Upper lobe of left lung (tissue), 4 donors: ENCODE data around the gene U2AF1L4.

ENCODE experiments used
- CTCF ChIP-seq, 6 experiments: fragments of 450-650 bp in 4 of 6; fragments of 200-600 bp in 2 of 6; sonication (generic) in 2 of 6; IDR thresholded peaks; one replicate each; pipeline ENCODE4 v1.5.1; 2016 to 2019; ENCODE audit warnings: antibody characterized with exemption in 6 of 6
- POLR2A ChIP-seq, 4 donors: fragments of 450-650 bp; IDR thresholded peaks; one replicate each; pipeline ENCODE4 v1.5.1; 2016 to 2017; ENCODE audit warnings: antibody characterized with exemption in 4 of 4, mild to moderate bottlenecking in 2 of 4
- POLR2AphosphoS5 ChIP-seq, 2 donors: sonication (generic); formaldehyde crosslinking; IDR thresholded peaks; one replicate each; pipeline ENCODE4 v1.5.1; 2017; ENCODE audit warnings: antibody characterized with exemption in 2 of 2

GRCh38 chr19:35722461-35722860, 22.8 kb downstream of the U2AF1L4 start:
- no peak for TF ChIP-seq POLR2AphosphoS5 (IDR thresholded peaks at IDR 0.05)
- TF ChIP-seq CTCF (IDR thresholded peaks at IDR 0.05) = no peak
- TF ChIP-seq POLR2A (IDR thresholded peaks at IDR 0.05) = no peak
